Left ventricle myocardium inferior (tissue), 1 donor: ENCODE results near the gene TAS2R19. TPM values are rescaled to one million over a fixed set of nuclear protein-coding genes. Genes with fewer than 3 reads are reported as not detected.
"Not testable (repeated sequence)": the region's sequence is repeated elsewhere in the genome, so short reads cannot be mapped to it uniquely, and the experiment has no call there.

Experiments used
- DNase-seq: peaks from one replicate; pipeline ENCODE4 v3.0.0-alpha.2; 2020
- H3K27ac ChIP-seq: fragments of 200-600 bp; replicated peaks from 2 replicates; pipeline ENCODE4 v1.8.0; 2021
- H3K27me3 ChIP-seq: fragments of 200-600 bp; 2 replicates; pipeline ENCODE4 v1.8.0; 2021; ENCODE audit warnings: low read depth
- H3K36me3 ChIP-seq: fragments of 200-600 bp; 2 replicates; pipeline ENCODE4 v1.8.0; 2021
- H3K4me1 ChIP-seq: fragments of 200-600 bp; 2 replicates; pipeline ENCODE4 v1.8.0; 2021
- H3K4me3 ChIP-seq: fragments of 200-600 bp; 2 replicates; pipeline ENCODE4 v1.8.0; 2021; ENCODE audit warnings: mild to moderate bottlenecking, moderate library complexity
- H3K9me3 ChIP-seq: fragments of 200-600 bp; replicated peaks from 2 replicates; pipeline ENCODE4 v1.8.0; 2021
- intact Hi-C: fragments of 100-400 bp; cut with micrococcal nuclease; formaldehyde crosslinking; loops from one replicate; pipeline ENCODE4 v1.11.0; 2022
- total RNA-seq: library from RNA; stranded (reverse); fragmentation: NEBNext Ultra II Directional; extraction: Animal tissue kit (Norgen Biotek cat#: 25700); gene quantifications from one replicate; pipeline ENCODE4 v1.2.1, GENCODE V29; 2021
- TF ChIP-seq, protein P1 (sequence below): fragments of 200-600 bp; IDR thresholded peaks from 2 replicates; pipeline ENCODE4 v1.8.0; 2021; ENCODE audit warnings: antibody characterized with exemption, mild to moderate bottlenecking, borderline replicate concordance
- donor health status: DM: no; HTN: yes; CAD: no; lungs with severe emphysema.

TAS2R19 gene
- total RNA-seq, 1 donor from 2014 or later = 0.38 TPM

DNA sequence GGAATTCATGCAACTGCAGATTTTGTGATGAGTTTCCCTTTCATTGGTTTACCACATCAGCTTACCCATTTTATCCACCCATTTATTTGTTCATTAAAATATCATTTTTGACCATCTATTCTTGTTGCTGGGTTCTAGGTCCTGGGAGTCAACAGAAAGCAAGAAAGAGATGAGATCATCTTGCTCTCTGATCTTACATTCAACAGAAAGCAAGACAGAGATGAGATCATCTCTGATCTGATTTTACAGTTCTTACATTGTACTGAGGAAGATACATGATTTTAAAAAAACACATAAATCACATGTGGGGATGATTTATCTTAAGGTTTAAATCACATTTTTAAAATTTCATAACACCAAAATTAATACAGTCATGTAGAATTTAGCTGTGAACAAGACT lies 37.4 kb upstream of the TAS2R19 start:
- Histone ChIP-seq H3K27ac (no peak overlapping the region), H3K27me3 (no peaks in the 10 kb centered on the region), H3K4me3 (no peak overlapping the region), H3K4me1 (peaks cover 7% of the 10 kb centered on the region), H3K9me3 (no peaks in the 10 kb centered on the region), H3K36me3 (no peaks in the 10 kb centered on the region)
- no peak for DNase-seq
- TF ChIP-seq, protein P1, sequence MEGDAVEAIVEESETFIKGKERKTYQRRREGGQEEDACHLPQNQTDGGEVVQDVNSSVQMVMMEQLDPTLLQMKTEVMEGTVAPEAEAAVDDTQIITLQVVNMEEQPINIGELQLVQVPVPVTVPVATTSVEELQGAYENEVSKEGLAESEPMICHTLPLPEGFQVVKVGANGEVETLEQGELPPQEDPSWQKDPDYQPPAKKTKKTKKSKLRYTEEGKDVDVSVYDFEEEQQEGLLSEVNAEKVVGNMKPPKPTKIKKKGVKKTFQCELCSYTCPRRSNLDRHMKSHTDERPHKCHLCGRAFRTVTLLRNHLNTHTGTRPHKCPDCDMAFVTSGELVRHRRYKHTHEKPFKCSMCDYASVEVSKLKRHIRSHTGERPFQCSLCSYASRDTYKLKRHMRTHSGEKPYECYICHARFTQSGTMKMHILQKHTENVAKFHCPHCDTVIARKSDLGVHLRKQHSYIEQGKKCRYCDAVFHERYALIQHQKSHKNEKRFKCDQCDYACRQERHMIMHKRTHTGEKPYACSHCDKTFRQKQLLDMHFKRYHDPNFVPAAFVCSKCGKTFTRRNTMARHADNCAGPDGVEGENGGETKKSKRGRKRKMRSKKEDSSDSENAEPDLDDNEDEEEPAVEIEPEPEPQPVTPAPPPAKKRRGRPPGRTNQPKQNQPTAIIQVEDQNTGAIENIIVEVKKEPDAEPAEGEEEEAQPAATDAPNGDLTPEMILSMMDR = no peak
- intact Hi-C loops = no loop called here

DNA sequence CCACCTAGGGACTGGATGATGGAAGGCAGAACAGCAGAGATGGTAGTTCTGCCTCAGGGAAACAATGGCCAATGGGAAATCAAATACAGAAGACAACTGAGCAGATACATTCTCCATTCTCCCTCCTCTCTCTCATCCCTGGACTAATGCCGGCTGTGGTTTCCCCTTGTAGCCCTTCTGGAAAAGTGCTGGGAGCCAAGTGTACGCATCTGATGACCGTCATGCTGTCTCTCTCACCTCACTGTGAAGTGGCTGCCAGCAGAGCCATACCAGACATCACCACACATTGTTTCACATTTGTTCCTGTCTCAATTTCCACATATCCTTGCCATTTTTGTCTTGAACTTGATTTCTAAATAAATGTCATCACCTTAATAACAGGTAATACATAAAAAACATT lies 36.6 kb upstream of the TAS2R19 start:
- H3K9me3 ChIP-seq = no peaks in the 10 kb centered on the region
- H3K4me3 ChIP-seq = no peak overlapping the region
- no peaks in the 10 kb centered on the region for H3K27me3 ChIP-seq
- intact Hi-C loops = no loop called here
- peak; percentile 29 for DNase-seq
- no peaks in the 10 kb centered on the region for H3K36me3 ChIP-seq
- H3K27ac ChIP-seq = no peak overlapping the region
- H3K4me1 ChIP-seq = peaks cover 7% of the 10 kb centered on the region
- TF ChIP-seq, protein P1 = no peak

DNA sequence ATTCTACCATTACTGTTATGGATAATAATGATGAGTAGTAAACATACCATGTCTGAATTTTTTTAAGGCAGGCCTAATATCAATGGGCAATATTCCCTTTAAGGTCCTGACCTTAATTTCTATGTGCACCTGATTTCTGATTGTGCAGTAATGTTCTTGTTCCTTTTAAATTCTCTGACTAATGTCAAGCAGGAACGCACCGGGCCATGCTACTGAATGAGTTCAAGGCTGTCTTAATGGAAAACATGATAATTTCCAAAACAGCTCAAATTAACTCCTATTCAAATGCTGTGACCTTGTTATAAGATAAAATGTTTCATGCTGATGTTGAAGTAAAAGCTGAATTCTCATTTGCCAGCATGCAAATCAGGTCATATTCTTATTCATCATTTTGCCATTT lies 32.9 kb upstream of the TAS2R19 start:
- DNase-seq = no peak
- peaks cover 22% of the 10 kb centered on the region for H3K9me3 ChIP-seq
- TF ChIP-seq, protein P1 = no peak
- no peak overlapping the region for H3K4me3 ChIP-seq
- H3K36me3 ChIP-seq = no peaks in the 10 kb centered on the region
- peaks cover 7% of the 10 kb centered on the region for H3K4me1 ChIP-seq
- H3K27me3 ChIP-seq = no peaks in the 10 kb centered on the region
- no peak overlapping the region for H3K27ac ChIP-seq
- intact Hi-C loops = no loop called here

DNA sequence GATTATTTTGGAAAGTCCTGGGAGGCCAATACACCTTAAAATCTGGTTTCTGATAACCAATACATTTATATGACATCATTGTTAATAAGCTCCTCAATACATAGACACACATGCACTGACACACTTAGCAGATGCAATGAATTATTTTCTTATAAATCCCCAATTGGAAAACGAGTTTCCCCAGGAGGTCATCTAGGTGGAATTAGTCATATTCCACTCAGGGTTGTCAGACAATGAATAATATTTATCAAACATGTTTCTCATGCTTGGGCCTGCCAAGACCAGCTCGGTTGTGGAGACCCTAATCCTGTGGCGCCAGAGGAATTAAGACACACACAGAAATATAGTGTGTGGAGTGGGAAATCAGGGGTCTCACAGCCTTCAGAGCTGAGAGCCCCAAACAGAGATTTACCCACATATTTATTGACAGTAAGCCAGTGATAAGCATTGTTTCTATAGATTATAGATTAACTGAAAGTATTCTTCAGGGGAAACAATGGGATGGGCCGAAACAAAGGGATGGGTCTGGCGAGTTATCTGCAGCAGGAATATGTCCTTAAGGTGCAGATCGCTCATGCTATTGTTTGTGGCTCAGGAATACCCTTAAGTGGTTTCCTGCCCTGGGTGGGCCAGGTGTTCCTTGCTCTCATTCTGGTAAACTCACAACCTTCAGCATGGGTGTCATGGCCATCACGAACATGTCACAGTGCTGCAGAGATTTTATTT lies 27.5 kb upstream of the TAS2R19 start:
- intact Hi-C loops, DNase-seq, H3K27me3 ChIP-seq, H3K27ac ChIP-seq, H3K36me3 ChIP-seq, H3K4me3 ChIP-seq: not testable (repeated sequence)
- Histone ChIP-seq H3K4me1 (peaks cover 12% of the 10 kb centered on the region), H3K9me3 (peaks cover 28% of the 10 kb centered on the region)

DNA sequence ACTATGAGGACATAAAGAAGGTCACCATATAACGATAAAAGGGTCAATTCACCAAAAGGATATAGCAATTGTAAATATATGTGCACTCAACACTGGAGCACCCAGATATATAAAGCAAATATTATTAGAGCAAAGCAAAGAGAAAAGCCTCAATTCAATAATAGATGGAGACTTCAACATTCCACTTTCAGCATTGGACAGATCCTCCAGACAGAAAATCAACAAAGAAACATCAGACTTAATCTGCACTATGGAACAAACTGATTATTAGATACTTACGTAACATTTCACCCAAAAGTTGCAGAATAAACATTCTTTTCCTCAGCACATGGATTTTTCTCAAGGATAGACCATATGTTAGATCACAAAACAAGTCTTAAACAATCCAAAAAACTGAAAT lies 18.9 kb upstream of the TAS2R19 start:
- DNase-seq, H3K4me1 ChIP-seq, intact Hi-C loops, H3K27me3 ChIP-seq, H3K27ac ChIP-seq, H3K4me3 ChIP-seq: not testable (repeated sequence)
- H3K9me3 ChIP-seq = peaks cover 15% of the 10 kb centered on the region
- H3K36me3 ChIP-seq = peaks cover 15% of the 10 kb centered on the region

DNA sequence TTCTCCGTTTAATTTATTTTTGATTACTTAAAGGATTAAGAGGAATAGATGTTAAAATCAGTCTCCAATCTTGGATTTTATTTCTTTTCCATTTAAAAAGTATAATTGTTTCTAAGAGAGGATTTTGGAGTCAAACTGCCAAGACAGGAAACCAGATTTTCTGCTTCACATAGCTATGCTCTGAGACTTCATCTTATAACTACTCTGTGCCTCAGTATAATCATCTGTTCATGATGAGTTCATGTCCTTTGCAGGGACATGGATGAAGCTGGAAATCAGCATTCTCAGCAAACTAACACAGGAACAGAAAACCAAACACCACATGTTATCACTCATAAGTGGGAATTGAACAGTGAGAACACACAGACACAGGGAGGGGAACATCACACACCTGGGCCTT lies 17.7 kb upstream of the TAS2R19 start:
- H3K36me3 ChIP-seq = peaks cover 12% of the 10 kb centered on the region
- H3K27me3 ChIP-seq = no peaks in the 10 kb centered on the region
- intact Hi-C loops = no loop called here
- no peak overlapping the region for H3K27ac ChIP-seq
- H3K4me3 ChIP-seq = no peak overlapping the region
- no peak for DNase-seq
- H3K4me1 ChIP-seq = peaks cover 6% of the 10 kb centered on the region
- H3K9me3 ChIP-seq = peaks cover 15% of the 10 kb centered on the region
- TF ChIP-seq, protein P1 = no peak
